HG03571 (cell line): ENCODE data around the gene LRRC8C.
"Not testable (repeated sequence)": the region's sequence is repeated elsewhere in the genome, so short reads cannot be mapped to it uniquely, and the experiment has no call there.

ENCODE experiments used
- ATAC-seq: cut with Tn5 transposase; IDR thresholded peaks from one replicate; pipeline ENCODE4 v1.9.1; 2021; ENCODE audit not compliant: unreplicated experiment

Gene LRRC8C

DNA sequence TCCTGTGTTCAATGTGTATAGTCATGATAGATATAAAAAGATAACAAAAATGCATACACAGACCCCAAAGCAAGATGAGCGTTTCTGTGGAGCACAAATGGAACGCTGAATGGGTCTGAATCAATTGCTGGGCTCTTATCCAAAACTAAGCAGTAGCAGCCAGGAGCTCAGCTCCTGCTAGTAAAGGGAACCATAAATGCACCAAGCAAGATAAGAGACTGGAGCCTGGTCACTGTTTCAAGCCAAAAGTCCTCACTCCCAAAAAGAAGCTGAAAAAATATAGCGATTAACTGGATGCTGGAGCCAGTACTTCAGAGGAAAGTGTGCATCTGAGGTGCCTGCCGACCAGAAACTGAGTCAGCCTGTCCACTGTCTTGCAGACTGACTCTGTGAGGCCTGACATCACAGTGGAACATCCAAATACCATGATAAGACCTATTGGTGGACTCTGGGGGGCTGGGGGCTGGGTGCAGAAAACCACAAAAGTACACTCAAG is 68.9 kb downstream of the LRRC8C start:
- ATAC-seq: no peak

GRCh38 chr1:89702520-89703045 is 69.7 kb downstream of the LRRC8C start:
- ATAC-seq: no peak

DNA sequence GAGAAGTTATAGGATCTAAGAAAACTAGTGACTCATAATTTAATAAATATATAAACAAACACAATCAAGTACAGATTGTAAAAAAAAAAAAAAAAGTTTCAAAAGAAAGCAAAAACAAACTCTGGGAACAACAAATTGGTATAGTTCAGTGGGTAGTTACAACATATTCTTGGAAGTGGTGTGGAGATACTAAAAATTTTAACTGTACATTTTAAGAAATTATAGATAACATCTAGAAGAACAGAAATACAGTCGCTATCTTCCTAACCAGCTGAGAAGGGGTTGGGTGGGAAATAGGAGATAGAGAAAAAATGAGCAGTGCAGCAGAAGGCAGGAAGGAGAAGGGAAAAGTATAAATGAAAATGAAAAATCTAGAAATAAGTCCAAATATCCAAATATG is 70.5 kb downstream of the LRRC8C start:
- ATAC-seq: no peak

DNA sequence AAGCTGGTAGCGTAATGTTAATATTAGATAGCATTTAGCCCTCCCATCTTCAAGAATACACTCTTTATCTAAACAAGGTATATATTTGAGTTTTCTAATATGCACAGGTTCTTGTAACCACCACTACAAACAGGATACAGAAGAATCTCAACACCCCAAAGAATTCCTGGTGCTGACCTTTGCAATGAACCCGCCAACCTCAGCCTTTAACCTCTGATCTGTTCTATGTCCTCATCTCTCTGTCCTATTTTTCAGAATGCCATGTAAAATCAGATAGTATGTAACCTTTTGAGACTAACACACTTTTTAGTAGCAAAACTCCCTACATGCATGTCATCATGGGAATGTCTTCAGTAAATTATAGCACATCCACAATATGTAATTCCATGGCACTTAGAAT is 71.1 kb downstream of the LRRC8C start:
- no peak for ATAC-seq

DNA sequence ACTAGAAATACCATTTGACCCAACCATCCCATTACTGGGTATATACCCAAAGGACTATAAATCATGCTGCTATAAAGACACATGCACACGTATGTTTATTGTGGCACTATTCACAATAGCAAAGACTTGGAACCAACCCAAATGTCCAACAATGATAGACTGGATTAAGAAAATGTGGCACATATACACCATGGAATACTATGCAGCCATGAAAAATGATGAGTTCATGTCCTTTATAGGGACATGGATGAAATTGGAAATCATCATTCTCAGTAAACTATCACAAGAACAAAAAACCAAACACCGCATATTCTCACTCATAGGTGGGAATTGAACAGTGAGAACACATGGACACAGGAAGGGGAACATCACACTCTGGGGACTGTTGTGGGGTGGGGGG is 72.0 kb downstream of the LRRC8C start:
- ATAC-seq: not testable (repeated sequence)

DNA sequence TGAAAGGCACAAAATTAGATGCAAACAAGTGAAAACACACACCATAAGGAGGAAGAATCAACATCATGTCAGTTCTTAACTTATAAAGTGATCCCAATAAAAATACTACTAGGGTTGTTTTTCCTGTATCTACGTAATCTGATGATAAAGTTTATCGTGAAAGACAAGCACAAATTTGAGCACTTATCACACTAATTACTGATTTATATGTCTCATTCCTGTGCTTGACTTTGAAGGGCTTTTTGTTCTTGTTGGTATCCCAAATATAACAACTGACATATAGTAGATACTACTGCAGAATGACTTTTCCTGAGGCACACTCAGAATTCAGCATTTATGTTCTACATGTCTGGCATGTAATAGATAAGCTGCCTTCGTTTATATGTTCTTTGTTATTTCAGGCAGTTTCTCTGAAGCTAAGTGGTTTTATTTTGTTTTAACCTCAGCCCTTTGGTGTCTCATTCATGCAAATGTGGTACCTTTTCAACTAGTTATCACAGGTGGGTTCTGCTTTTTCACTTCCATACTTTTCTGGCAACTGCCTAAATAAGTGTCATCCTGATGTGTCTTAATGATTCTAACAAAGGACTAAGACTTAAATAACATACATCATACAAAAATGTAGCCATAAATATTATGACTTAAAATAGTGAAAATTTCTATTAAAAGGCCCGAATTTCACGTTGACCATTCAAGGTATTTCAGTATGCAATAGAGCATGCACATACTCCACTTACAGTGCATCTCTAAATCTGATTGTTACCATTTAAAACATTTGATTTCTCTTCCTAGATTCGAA is 73.2 kb downstream of the LRRC8C start:
- ATAC-seq: peak; percentile 58

DNA sequence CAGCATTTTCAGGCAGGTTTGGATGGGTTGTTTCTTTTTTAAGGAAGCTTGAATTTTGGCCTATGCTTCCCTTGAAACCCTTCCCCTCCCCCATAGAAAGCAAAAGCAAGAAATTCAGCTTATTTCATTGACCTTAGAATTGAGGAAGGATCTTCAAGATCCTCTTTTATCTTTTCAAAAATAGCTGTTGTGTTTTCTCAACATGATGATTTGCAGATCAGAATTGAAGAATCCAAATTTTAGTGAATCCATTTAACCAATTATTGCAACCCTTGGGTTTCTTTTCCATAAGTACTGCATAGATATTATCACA is 73.7 kb downstream of the LRRC8C start:
- ATAC-seq: peak; percentile 17

DNA sequence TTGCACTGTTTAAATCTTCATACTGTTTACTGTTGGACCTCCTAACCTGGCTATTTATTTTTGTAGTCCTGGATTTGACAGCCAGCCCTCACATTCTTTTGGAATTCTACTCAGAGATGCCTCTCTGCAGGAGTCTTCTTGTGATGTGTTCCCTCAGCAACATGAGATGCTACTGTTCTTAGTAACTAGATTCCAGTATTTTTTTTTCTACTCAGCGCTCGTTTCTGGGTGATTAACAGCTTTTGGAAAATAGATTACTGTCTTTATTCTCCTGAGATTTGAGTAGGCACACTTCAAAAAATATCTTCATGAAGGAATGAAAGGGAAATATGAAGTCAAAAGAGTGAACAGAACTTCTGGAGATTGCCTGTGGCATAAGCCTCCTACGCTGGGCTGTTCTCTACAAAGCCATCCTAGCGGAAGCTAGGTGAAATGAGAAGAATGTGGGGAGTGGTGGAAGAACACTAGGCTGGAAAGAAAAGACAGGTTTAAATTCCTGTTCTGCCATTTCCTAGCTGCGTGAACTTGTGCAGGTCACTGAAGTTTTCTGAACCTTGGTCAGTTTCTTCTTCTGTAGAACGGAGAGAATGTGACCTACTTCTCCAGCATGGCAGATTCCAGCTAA is 75.9 kb downstream of the LRRC8C start:
- no peak for ATAC-seq

DNA sequence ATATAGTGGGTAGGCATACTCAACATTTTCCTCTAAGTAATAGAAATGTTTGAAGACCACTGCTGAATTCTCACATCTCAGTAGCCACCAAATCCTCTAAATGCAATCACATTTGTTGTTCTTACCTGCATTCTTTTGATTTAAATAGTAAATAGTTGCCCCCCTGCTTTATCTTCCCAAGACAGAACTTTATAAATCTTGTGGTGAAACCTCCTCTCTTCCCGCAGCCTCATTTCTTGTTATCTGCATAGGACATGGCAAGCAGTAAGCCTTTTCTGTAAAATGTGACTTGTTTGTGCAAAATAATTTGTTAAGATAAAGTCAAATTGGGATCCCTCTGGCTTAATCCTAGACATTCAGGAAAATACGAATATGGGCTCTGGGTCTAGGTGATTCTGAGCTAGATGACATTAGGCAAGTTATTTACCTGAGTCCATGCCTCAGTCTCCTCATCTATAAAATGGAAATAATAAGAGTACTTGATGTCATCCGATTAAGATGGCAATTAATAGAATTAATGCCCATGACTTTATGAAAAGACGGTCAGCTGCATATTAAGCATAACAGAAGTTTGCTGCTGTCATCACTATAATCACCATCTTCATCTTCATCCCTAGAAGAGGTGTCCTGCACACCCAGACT is 77.7 kb downstream of the LRRC8C start:
- no peak for ATAC-seq

- ATAC-seq: no peak
Measured at GRCh38 chr1:89711140-89711778, 78.3 kb downstream of the LRRC8C start.

DNA sequence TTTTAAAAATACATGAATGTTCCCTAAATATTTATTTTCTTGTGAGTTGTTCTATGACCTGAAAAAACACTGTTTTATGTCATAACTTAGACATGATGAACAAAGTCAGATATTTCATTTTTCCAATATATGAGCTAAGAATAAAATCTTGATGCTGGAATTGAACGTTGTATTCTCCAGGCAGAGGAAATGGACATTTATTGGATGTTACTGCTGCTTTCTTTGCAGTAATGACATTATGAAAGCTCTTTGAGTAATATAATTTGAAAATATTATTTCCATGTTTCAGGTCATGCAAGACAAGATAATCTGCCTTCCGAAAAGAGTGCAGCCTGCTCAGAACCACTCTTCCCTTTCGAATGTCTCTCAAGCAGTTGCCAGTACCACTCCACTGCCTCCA is 79.5 kb downstream of the LRRC8C start:
- no peak for ATAC-seq

DNA sequence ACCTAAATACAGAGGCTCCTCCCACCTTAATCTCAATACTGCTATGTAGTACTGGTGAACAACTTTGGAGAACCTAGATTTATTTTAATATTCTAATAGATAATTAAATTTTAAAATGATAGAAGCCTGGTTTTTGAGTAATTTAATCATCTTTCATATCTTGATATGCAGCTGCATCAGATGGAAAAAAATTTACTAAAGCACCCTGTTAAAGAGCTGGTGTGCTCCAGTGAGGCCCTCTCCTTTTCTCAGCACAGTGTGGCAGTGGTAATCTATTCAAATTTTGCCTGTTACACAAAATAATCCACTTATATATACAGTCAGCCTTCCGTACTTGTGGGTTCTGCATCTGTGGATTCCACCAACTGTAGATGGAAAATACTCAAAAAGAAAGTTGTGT is 82.8 kb downstream of the LRRC8C start:
- ATAC-seq: no peak

DNA sequence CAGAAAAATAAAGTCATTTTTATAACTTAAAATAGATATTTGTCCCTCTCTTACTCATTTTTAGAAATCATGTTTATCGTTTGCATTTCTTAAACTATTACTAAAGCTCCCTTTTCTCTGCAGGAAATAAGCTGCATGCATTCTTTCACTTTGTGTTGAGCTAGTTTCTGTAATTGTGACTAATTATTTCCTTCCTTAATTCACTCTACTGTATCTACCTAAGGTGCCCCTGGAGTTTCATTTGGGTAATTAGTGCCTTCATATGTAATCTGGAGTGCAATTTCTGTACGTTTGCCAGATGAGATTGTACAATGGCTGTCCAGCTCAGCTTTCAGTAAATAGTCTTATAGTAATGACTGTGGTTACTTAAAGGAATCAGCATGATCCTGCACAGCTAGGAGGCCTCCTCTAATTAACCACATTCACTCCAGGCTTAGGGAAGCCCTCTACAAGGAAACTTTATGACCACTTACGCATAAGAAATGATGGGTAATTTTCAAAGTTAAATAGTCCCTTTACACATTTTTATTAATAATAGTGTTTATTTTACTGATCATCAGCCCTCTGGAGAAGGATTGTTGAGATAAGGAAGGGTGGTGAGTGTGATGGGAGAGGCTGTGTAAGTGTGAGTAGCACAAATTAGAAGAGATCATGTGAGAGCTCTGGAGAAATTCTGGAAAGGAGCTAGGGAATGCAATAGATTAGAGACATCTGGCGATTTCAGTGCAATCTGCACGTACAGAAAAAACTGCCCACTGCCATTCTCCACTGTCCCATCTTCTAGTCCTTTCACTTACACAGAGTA is 86.8 kb downstream of the LRRC8C start:
- peak; percentile 82 for ATAC-seq

DNA sequence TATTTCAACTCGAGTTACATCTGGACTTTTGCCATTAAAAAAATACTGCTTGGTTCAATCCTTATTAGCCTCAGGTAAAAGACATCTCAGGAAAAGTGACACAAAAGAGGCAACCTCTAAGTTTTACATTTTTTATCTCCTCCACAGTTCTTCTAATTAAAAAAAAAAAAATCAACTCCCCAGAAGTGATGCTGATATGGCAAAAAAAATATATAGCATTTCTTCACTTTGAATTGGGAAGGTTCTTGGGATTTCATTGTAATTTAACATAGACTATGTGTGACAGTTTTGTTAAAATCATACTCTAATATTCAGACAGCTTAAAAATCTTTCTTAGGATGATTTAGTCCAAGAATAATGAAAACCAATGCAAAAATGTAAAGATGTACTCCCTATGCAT is 87.9 kb downstream of the LRRC8C start:
- no peak for ATAC-seq

DNA sequence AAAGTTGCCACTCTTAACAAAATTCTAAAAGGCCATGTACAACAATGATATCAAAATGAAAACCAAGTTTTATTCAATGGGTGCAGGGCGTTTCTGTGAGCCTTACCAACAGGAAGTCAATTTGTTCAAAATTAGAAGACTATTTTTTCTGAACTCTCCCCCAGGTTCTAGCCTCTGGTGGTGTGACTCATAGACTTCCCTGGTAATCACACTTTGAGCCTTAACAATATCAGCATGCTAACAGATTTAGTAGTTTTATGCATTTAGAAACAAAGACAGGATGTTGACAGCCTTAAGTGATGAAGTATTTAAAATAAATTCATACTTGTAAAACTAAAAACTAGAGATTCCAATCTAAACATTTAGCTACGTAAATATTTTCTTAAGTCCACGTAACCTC is 88.4 kb downstream of the LRRC8C start:
- ATAC-seq: no peak

DNA sequence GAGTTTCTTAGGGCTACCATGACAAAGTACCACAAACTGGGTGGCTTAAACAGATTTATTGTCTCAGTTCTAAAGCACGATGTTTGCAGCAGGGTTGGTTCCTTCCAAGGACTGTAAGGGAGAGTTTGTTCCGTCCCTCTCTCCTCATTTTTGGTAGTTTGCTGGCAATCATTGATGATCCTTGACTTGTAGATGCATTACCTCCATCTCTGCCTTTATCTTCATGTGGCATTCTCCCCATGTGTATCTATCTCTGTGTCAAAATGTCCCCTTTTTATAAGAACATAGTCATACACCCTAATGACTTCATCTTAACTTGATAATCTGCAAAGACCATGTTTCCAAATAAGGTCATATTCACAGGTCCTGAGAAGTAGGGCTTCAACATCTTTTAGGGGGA is 90.2 kb downstream of the LRRC8C start:
- ATAC-seq: no peak

- no peak for ATAC-seq
Measured at GRCh38 chr1:89723863-89724262, 90.9 kb downstream of the LRRC8C start.

- ATAC-seq: peak; percentile 70
Measured at GRCh38 chr1:89724369-89725010, 91.6 kb downstream of the LRRC8C start.

DNA sequence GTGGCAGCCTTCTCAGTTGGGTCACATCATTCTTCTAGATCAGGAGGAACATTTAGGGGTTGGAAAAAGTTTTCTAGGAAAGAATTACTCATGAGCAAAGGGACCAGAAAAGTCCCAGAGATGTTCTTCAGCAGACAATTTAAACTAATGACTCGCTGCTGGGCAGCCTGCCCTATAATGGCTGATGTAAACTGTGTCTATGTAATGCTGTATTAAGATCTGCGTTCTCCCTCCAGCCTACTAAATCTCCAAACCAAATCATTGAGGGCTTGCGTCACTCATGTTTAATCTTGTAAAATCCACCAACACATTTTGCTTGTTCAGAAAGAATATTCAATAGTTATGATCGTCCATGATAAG is 92.1 kb downstream of the LRRC8C start:
- ATAC-seq: no peak

GRCh38 chr1:89725631-89726030 is 92.7 kb downstream of the LRRC8C start:
- no peak for ATAC-seq
